Measurements from ENCODE around the gene SCML1.

- TF ChIP-seq, protein P1, sequence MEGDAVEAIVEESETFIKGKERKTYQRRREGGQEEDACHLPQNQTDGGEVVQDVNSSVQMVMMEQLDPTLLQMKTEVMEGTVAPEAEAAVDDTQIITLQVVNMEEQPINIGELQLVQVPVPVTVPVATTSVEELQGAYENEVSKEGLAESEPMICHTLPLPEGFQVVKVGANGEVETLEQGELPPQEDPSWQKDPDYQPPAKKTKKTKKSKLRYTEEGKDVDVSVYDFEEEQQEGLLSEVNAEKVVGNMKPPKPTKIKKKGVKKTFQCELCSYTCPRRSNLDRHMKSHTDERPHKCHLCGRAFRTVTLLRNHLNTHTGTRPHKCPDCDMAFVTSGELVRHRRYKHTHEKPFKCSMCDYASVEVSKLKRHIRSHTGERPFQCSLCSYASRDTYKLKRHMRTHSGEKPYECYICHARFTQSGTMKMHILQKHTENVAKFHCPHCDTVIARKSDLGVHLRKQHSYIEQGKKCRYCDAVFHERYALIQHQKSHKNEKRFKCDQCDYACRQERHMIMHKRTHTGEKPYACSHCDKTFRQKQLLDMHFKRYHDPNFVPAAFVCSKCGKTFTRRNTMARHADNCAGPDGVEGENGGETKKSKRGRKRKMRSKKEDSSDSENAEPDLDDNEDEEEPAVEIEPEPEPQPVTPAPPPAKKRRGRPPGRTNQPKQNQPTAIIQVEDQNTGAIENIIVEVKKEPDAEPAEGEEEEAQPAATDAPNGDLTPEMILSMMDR (IDR thresholded peaks at IDR 0.05), result no peak
- TF ChIP-seq POLR2A (IDR thresholded peaks at IDR 0.05), result no peak
Observed at GRCh38 chrX:17705211-17705610, 32.1 kb upstream of the SCML1 start.

All from testis (tissue), 2 donors.